Measurements from ENCODE around the gene AP1S2. TPM values are rescaled to one million over a fixed set of nuclear protein-coding genes. Genes with fewer than 3 reads are reported as not detected.

Gene AP1S2
- total RNA-seq, 6 experiments from 2014 or later, result 4.0 to 12.3 (median 9.6) TPM

GRCh38 chrX:15822922-15823321 lies 31.7 kb downstream of the AP1S2 start:
- ATAC-seq (no peak), DNase-seq (no peak)
- Histone ChIP-seq H3K4me1 (no peaks in the 10 kb centered on the region), H3K4me3 (no peak overlapping the region), H3K9me3 (no peaks in the 10 kb centered on the region), H3K36me3 (peaks cover 0 to 28% (median 5%) of the 10 kb centered on the region in 4 donors), H3K27me3 (no peaks in the 10 kb centered on the region), H3K27ac (no peak overlapping the region)
- intact Hi-C loops (cut with DNase I), result no loop called here
- TF ChIP-seq POLR2A (IDR thresholded peaks at IDR 0.05), result no peak
- TF ChIP-seq, protein P1, sequence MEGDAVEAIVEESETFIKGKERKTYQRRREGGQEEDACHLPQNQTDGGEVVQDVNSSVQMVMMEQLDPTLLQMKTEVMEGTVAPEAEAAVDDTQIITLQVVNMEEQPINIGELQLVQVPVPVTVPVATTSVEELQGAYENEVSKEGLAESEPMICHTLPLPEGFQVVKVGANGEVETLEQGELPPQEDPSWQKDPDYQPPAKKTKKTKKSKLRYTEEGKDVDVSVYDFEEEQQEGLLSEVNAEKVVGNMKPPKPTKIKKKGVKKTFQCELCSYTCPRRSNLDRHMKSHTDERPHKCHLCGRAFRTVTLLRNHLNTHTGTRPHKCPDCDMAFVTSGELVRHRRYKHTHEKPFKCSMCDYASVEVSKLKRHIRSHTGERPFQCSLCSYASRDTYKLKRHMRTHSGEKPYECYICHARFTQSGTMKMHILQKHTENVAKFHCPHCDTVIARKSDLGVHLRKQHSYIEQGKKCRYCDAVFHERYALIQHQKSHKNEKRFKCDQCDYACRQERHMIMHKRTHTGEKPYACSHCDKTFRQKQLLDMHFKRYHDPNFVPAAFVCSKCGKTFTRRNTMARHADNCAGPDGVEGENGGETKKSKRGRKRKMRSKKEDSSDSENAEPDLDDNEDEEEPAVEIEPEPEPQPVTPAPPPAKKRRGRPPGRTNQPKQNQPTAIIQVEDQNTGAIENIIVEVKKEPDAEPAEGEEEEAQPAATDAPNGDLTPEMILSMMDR (IDR thresholded peaks at IDR 0.05), result no peak
- WGBS (ENCODE audit: insufficient coverage, low coverage, low lambda C conversion rate, missing lambda C conversion rate), result 98% methylated on average over 5 of the region's 23 CpGs

DNA sequence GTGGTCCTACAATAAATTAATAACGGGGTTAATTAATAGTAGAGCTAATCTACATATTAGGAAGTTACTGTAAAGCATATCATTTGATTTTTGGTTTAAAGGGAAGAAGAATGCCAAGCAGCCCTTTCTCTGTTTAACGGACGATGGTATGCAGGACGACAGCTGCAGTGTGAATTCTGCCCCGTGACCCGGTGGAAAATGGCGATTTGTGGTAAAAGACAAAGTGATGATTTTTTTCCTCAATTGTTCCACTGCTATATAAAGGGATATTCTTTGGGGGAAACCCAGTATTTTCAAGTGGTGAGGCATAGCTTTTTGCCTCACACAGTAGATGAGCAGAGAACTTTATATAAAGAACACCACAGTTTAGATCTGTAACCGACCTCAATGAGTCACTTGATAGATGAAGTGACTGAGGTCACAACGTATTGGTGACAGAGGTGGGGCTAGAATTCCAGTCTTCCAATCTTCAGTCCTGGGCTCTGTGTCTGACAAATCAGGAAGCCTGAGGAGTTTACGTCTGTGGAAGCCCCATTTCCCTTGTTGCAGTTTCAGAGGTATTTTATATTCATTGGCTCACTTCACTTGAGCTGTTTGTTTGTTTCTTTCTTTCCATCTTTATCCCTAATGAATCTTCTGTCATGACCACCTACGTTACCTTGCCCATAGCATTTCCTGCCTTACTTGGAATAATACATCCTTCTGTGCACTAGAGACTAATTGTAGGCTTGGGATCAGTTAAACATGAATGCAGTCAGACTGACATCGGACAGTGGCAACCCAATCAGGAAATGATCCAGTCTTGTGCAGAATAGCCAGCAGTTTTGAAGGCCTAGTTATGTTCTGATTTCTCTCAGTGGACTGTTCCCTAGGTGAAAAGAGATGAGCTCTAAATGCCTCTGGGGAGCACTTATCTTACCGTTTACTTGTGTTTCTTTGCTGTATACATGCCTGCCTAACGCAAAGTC lies 34.2 kb downstream of the AP1S2 start:
- H3K4me1 ChIP-seq, result no peaks in the 10 kb centered on the region
- no peak overlapping the region for H3K4me3 ChIP-seq
- intact Hi-C loops (cut with DNase I), result no loop called here
- TF ChIP-seq, protein P1 (IDR thresholded peaks at IDR 0.05), result no peak
- no peak for TF ChIP-seq POLR2A (IDR thresholded peaks at IDR 0.05)
- no peak for ATAC-seq
- WGBS (ENCODE audit: insufficient coverage, low coverage, low lambda C conversion rate, missing lambda C conversion rate), result 85% methylated on average over 13 of the region's 14 CpGs
- H3K27me3 ChIP-seq, result no peaks in the 10 kb centered on the region
- DNase-seq, result no peak
- peaks cover 0 to 47% (median 5%) of the 10 kb centered on the region in 4 donors for H3K36me3 ChIP-seq
- no peak overlapping the region for H3K27ac ChIP-seq
- H3K9me3 ChIP-seq, result no peaks in the 10 kb centered on the region

- Histone ChIP-seq H3K36me3 (peaks cover 0 to 48% (median 4%) of the 10 kb centered on the region in 4 donors), H3K4me1 (peaks cover 0 to 6% (median 0%) of the 10 kb centered on the region in 4 donors), H3K9me3 (no peaks in the 10 kb centered on the region), H3K27me3 (no peaks in the 10 kb centered on the region), H3K4me3 (no peak overlapping the region), H3K27ac (no peak overlapping the region)
- WGBS (ENCODE audit: insufficient coverage, low coverage, low lambda C conversion rate, missing lambda C conversion rate), result 61% methylated on average over 4 of the region's 4 CpGs
- intact Hi-C loops (cut with DNase I), result no loop called here
- ATAC-seq (peak in 3 of 4 donors; percentile 48 to 59 (median 48)), DNase-seq (no peak)
- TF ChIP-seq, protein P1 (IDR thresholded peaks at IDR 0.05), result no peak
- TF ChIP-seq POLR2A (IDR thresholded peaks at IDR 0.05), result no peak
Observed at GRCh38 chrX:15816886-15817285, 37.7 kb downstream of the AP1S2 start.

DNA sequence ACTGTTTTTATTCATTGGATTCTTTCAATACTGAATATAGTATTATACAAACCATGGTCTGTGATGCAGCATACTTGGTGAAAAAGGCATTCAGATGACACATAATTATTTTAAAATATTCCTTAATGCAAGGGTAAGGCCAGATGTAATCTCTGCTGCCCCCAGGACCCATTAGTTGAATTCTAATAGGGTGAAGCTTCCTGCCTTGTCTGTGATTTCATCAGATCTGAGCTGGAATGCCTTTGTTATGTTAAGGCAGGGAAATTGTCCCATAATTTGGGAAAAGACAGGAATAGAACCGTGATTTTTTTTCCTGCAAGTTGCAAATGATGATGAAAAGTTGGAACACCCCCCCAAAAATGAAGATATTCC lies 38.2 kb downstream of the AP1S2 start:
- intact Hi-C loops (cut with DNase I), result no loop called here
- ATAC-seq (no peak), DNase-seq (no peak)
- Histone ChIP-seq H3K4me3 (no peak overlapping the region), H3K27me3 (no peaks in the 10 kb centered on the region), H3K36me3 (peaks cover 0 to 50% (median 2%) of the 10 kb centered on the region in 4 donors), H3K4me1 (peaks cover 0 to 6% (median 0%) of the 10 kb centered on the region in 4 donors), H3K9me3 (no peaks in the 10 kb centered on the region), H3K27ac (no peak overlapping the region)
- WGBS (ENCODE audit: insufficient coverage, low coverage, low lambda C conversion rate, missing lambda C conversion rate), result 68% methylated on average over 1 of the region's 1 CpG
- no peak for TF ChIP-seq POLR2A (IDR thresholded peaks at IDR 0.05)
- TF ChIP-seq, protein P1 (IDR thresholded peaks at IDR 0.05), result no peak
